Measurements from ENCODE around the gene LKAAEAR1. TPM values are rescaled to one million over a fixed set of nuclear protein-coding genes. Genes with fewer than 3 reads are reported as not detected.

The LKAAEAR1 gene
- total and polyA plus RNA-seq, 2 of the 4 experiments (the other 2 are of a cell fraction), result 0.21 TPM; not detected in 1

DNA sequence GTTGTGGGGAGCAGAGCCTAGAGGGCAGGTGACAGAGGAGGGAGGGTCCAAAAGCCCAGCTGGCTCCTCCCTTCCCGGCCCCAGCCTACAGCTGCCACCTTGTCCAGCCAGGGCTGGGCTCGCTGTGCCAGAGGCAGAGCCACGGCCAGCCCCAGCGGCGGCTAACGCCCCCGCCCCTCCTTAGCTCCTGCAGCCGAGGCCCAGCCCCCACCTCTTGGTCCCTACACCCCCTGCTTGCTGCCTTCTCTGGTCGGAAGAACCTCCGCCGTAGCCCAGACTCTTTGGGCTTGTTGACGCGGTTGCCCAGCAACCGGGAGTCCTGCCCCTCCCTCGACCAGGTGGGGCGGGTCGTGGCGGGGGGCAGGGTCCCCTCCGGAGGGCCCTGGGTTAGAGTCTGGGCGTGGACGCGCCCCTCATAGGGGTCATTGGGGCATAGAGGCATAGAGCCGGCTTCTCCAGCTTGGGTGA lies 521 bp upstream of the LKAAEAR1 start:
- peaks cover 6% of the 10 kb centered on the region; the same call in 1 of the 2 replicates for H3K4me1 ChIP-seq (ENCODE audit: control insufficient read depth, insufficient read depth, low read length)
- BruUV-seq (replicated peaks), result no TSS peak
- H3K36me3 ChIP-seq (ENCODE audit: control insufficient read depth, insufficient read depth, low read length), result no peaks in the 10 kb centered on the region
- H4K8ac ChIP-seq (ENCODE audit: low read depth in 2 of 2, low read length in 2 of 2), result no peak overlapping the region
- intact Hi-C loops (cut with micrococcal nuclease) (no loop called here), dilution Hi-C loops (cut with HindIII; ENCODE audit: low sequenced_read_pairs, unreplicated experiment) (no loop called here), in situ Hi-C loops (cut with MboI; ENCODE audit: low sequenced_read_pairs) (no loop called here)
- no peak overlapping the region for H3K9ac ChIP-seq (ENCODE audit: low read depth, low read length)
- H2BK15ac ChIP-seq (ENCODE audit: low read depth, low read length), result no peak overlapping the region
- no peak overlapping the region for H3K27ac ChIP-seq (ENCODE audit: insufficient read depth, low read length)
- peaks cover 8% of the 10 kb centered on the region; the same call in 1 of the 2 replicates for H3K9me3 ChIP-seq (ENCODE audit: control insufficient read depth, insufficient read depth, low read length)
- DNase-seq (no peak), ATAC-seq (ENCODE audit: low read depth) (no peak)
- peaks cover 15% of the 10 kb centered on the region for H4K20me1 ChIP-seq (ENCODE audit: insufficient read depth, low read length)
- POLR2A ChIA-PET (ENCODE audit: unreplicated experiment), result no interaction called here
- H2BK20ac ChIP-seq (ENCODE audit: low read depth, low read length), result no peak overlapping the region
- no peak overlapping the region for H2AFZ ChIP-seq (replicated peaks; ENCODE audit: low read length, poor library complexity)
- H3K79me1 ChIP-seq (ENCODE audit: low read depth in 1 of 2, low read length in 2 of 2), result no peaks in the 10 kb centered on the region
- no peak overlapping the region for H3K56ac ChIP-seq (ENCODE audit: extremely low read depth, insufficient read depth, low read length)
- H3K4ac ChIP-seq (ENCODE audit: low read depth, low read length), result no peak overlapping the region
- H3K27me3 ChIP-seq (ENCODE audit: control insufficient read depth, insufficient read depth, low read length), result peaks cover 55% of the 10 kb centered on the region
- H2BK5ac ChIP-seq (ENCODE audit: low read depth, low read length, poor library complexity, severe bottlenecking), result no peak overlapping the region
- no peaks in the 10 kb centered on the region for H3K9me1 ChIP-seq (ENCODE audit: insufficient read depth, low read length)
- no peak overlapping the region for H4K5ac ChIP-seq (ENCODE audit: low read depth, low read length)
- H3K14ac ChIP-seq (replicated peaks; ENCODE audit: low read depth, low read length), result no peak overlapping the region
- H2AK9ac ChIP-seq (replicated peaks; ENCODE audit: low read depth, low read length, poor library complexity), result no peak overlapping the region
- H3K18ac ChIP-seq (ENCODE audit: low read depth, low read length), result no peak overlapping the region
- H4K91ac ChIP-seq (ENCODE audit: insufficient read depth, low read depth, low read length), result no peak overlapping the region
- CTCF ChIA-PET, result interaction anchor here (1.3 kb wide), 1 partner anchor 27 kb away, joined by 4 read pairs; no protein-coding TSS in a partner anchor
- no peak overlapping the region for H3K4me3 ChIP-seq (ENCODE audit: insufficient read depth, low read depth, low read length)
- no peak overlapping the region for H3K4me2 ChIP-seq (ENCODE audit: low read depth, low read length)
- H2AK5ac ChIP-seq (ENCODE audit: low read depth, low read length), result no peak overlapping the region
- no peak overlapping the region for H3K23ac ChIP-seq (ENCODE audit: low read depth, low read length)
- 0% methylated on average over 1 of the region's 23 CpGs; no CpG with 5 or more reads in 1 of the 2 experiments for WGBS, 2 experiments (ENCODE audit: extremely low coverage in 2 of 2, insufficient read length in 1 of 2)
- TF ChIP-seq, protein P1, sequence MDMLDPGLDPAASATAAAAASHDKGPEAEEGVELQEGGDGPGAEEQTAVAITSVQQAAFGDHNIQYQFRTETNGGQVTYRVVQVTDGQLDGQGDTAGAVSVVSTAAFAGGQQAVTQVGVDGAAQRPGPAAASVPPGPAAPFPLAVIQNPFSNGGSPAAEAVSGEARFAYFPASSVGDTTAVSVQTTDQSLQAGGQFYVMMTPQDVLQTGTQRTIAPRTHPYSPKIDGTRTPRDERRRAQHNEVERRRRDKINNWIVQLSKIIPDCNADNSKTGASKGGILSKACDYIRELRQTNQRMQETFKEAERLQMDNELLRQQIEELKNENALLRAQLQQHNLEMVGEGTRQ (IDR thresholded peaks at IDR 0.05; ENCODE audit: low read depth, low read length), result no peak
- TF ChIP-seq MXI1 (IDR thresholded peaks at IDR 0.05; ENCODE audit: borderline replicate concordance, low read depth, low read length) (no peak), CEBPB (IDR thresholded peaks at IDR 0.05; ENCODE audit: low read depth, low read length) (no peak), CHD1 (IDR thresholded peaks at IDR 0.05; ENCODE audit: low read depth, low read length) (no peak), RFX5 (IDR thresholded peaks at IDR 0.05; ENCODE audit: low read depth, low read length) (no peak), FOS (IDR thresholded peaks at IDR 0.05; ENCODE audit: low read depth, low read length) (no peak), MAZ (IDR thresholded peaks at IDR 0.05; ENCODE audit: borderline replicate concordance, low read depth, low read length) (no peak), MAFK (IDR thresholded peaks at IDR 0.05; ENCODE audit: low read depth, low read length) (no peak), RCOR1 (IDR thresholded peaks at IDR 0.05; ENCODE audit: insufficient replicate concordance, low read length) (no peak), POLR2A (IDR thresholded peaks at IDR 0.05; ENCODE audit: low read depth, low read length) (no peak), NFE2L2 (IDR thresholded peaks at IDR 0.05; ENCODE audit: low read depth, low read length) (no peak), BHLHE40 (IDR thresholded peaks at IDR 0.05; ENCODE audit: low read depth, low read length) (no peak), SMC3 (IDR thresholded peaks at IDR 0.05; ENCODE audit: low read depth, low read length) (no peak), RAD21 (IDR thresholded peaks at IDR 0.05; ENCODE audit: low read length) (no peak)
- TF ChIP-seq, protein P2, sequence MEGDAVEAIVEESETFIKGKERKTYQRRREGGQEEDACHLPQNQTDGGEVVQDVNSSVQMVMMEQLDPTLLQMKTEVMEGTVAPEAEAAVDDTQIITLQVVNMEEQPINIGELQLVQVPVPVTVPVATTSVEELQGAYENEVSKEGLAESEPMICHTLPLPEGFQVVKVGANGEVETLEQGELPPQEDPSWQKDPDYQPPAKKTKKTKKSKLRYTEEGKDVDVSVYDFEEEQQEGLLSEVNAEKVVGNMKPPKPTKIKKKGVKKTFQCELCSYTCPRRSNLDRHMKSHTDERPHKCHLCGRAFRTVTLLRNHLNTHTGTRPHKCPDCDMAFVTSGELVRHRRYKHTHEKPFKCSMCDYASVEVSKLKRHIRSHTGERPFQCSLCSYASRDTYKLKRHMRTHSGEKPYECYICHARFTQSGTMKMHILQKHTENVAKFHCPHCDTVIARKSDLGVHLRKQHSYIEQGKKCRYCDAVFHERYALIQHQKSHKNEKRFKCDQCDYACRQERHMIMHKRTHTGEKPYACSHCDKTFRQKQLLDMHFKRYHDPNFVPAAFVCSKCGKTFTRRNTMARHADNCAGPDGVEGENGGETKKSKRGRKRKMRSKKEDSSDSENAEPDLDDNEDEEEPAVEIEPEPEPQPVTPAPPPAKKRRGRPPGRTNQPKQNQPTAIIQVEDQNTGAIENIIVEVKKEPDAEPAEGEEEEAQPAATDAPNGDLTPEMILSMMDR (conservative IDR thresholded peaks at IDR 0.05; ENCODE audit: low read depth, low read length), result no peak
- TF ChIP-seq, protein P3, sequence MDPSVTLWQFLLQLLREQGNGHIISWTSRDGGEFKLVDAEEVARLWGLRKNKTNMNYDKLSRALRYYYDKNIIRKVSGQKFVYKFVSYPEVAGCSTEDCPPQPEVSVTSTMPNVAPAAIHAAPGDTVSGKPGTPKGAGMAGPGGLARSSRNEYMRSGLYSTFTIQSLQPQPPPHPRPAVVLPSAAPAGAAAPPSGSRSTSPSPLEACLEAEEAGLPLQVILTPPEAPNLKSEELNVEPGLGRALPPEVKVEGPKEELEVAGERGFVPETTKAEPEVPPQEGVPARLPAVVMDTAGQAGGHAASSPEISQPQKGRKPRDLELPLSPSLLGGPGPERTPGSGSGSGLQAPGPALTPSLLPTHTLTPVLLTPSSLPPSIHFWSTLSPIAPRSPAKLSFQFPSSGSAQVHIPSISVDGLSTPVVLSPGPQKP (IDR thresholded peaks at IDR 0.05; ENCODE audit: borderline replicate concordance, low read depth, low read length), result no peak
- no peak overlapping the region for H2BK120ac ChIP-seq (ENCODE audit: low read depth, low read length)
